Transverse colon (tissue), 4 donors: ENCODE measurements around the gene CDKN1B.

Source experiments
- CTCF ChIP-seq, 5 experiments: fragments of 200-600 bp in 3 of 5; fragments of 450-650 bp in 2 of 5; sonication (generic) in 3 of 5; IDR thresholded peaks; 1 replicate in 2 of 5; 2 replicates in 3 of 5; pipeline ENCODE4 v1.5.1; 2016 to 2017; ENCODE audit warnings: antibody characterized with exemption in 5 of 5, inconsistent platforms in 3 of 5, mild to moderate bottlenecking in 2 of 5, moderate library complexity in 1 of 5
- EP300 ChIP-seq: sonication (generic); formaldehyde crosslinking; IDR thresholded peaks from one replicate; pipeline ENCODE4 v1.6.1; 2017; ENCODE audit warnings: antibody characterized with exemption, low read depth
- POLR2A ChIP-seq: fragments of 450-650 bp; IDR thresholded peaks from one replicate; pipeline ENCODE4 v1.6.1; 2016; ENCODE audit warnings: antibody characterized with exemption, mild to moderate bottlenecking, moderate library complexity
- POLR2AphosphoS5 ChIP-seq, 3 donors: sonication (generic); formaldehyde crosslinking; IDR thresholded peaks; one replicate each; pipeline ENCODE4 v1.6.1; 2016; ENCODE audit warnings: antibody characterized with exemption in 3 of 3

- TF ChIP-seq POLR2A (no peak), CTCF (IDR thresholded peaks at IDR 0.05) (no peak), POLR2AphosphoS5 (IDR thresholded peaks at IDR 0.05) (no peak), EP300 (no peak)
Observed at GRCh38 chr12:12676605-12677004, 40.6 kb upstream of the CDKN1B start.
